Ascending aorta (tissue), 2 donors: ENCODE measurements around the gene N4BP2L1. TPM values are rescaled to one million over a fixed set of nuclear protein-coding genes. Genes with fewer than 3 reads are reported as not detected.
"Not testable (repeated sequence)": the region's sequence is repeated elsewhere in the genome, so short reads cannot be mapped to it uniquely, and the experiment has no call there.

Experiments used
- DNase-seq, 2 donors: peaks; one replicate each; pipeline ENCODE4 v3.0.0-alpha.2; 2019; ENCODE audit warnings: low spot score in 2 of 2
- H3K27ac ChIP-seq, 2 donors: fragments of 200-600 bp; sonication (generic); one replicate each; pipeline ENCODE4 v1.5.1; 2016 to 2017; ENCODE audit warnings: mild to moderate bottlenecking in 1 of 2
- H3K27me3 ChIP-seq: fragments of 200-600 bp; sonication (generic); one replicate; pipeline ENCODE4 v1.5.1; 2017
- H3K36me3 ChIP-seq, 2 donors: fragments of 200-600 bp; sonication (generic); one replicate each; pipeline ENCODE4 v1.5.1; 2016
- H3K4me1 ChIP-seq, 2 donors: fragments of 200-600 bp; sonication (generic); one replicate each; pipeline ENCODE4 v1.5.1; 2016 to 2017; ENCODE audit warnings: mild to moderate bottlenecking in 1 of 2
- H3K4me3 ChIP-seq, 2 donors: fragments of 200-600 bp; sonication (generic); one replicate each; pipeline ENCODE4 v1.5.1; 2016 to 2017; ENCODE audit warnings: mild to moderate bottlenecking in 1 of 2
- H3K9me3 ChIP-seq, 2 donors: fragments of 200-600 bp; sonication (generic); one replicate each; pipeline ENCODE4 v1.5.1; 2016
- CTCF ChIP-seq, 3 experiments: fragments of 200-600 bp in 2 of 3; fragments of 450-650 bp in 1 of 3; sonication (generic) in 2 of 3; IDR thresholded peaks; one replicate each; pipeline ENCODE4 v1.5.1; 2016 to 2019; ENCODE audit warnings: antibody characterized with exemption in 3 of 3, mild to moderate bottlenecking in 1 of 3, moderate library complexity in 1 of 3
- intact Hi-C: fragments of 100-400 bp; cut with DNase I; formaldehyde crosslinking; loops from one replicate; pipeline ENCODE4 v1.15.1; 2023
- total RNA-seq: library from RNA; depleted of rRNA; stranded (reverse); fragments of >200 nt; gene quantifications from one replicate; pipeline ENCODE4 v1.1.0, GENCODE V29; 2016

The N4BP2L1 gene
- total RNA-seq, 1 donor from 2014 or later = 27.2 TPM

GRCh38 chr13:32378012-32378411, 49.9 kb downstream of the N4BP2L1 start:
- DNase-seq = no peak
- Histone ChIP-seq H3K27me3 (no peaks in the 10 kb centered on the region), H3K4me3 (no peak overlapping the region), H3K36me3 (no peaks in the 10 kb centered on the region), H3K4me1 (no peaks in the 10 kb centered on the region), H3K9me3 (no peaks in the 10 kb centered on the region), H3K27ac (no peak overlapping the region)
- intact Hi-C loops = no loop called here
- no peak for TF ChIP-seq CTCF (IDR thresholded peaks at IDR 0.05)

- H3K9me3 ChIP-seq = no peaks in the 10 kb centered on the region
- intact Hi-C loops = no loop called here
- no peak for DNase-seq
- no peak for TF ChIP-seq CTCF (IDR thresholded peaks at IDR 0.05)
- no peak overlapping the region for H3K27ac ChIP-seq
- H3K36me3 ChIP-seq = no peaks in the 10 kb centered on the region
- H3K4me3 ChIP-seq = no peak overlapping the region
- H3K27me3 ChIP-seq = no peaks in the 10 kb centered on the region
- no peaks in the 10 kb centered on the region for H3K4me1 ChIP-seq
These were observed 51.1 kb downstream of the N4BP2L1 start for GRCh38 chr13:32376642-32377415.

- Histone ChIP-seq H3K4me3 (no peak overlapping the region), H3K4me1 (no peaks in the 10 kb centered on the region), H3K27ac (no peak overlapping the region), H3K27me3 (no peaks in the 10 kb centered on the region), H3K36me3 (no peaks in the 10 kb centered on the region), H3K9me3 (no peaks in the 10 kb centered on the region)
- TF ChIP-seq CTCF (IDR thresholded peaks at IDR 0.05) = no peak
- DNase-seq = no peak
- intact Hi-C loops = no loop called here
These were observed 57.1 kb downstream of the N4BP2L1 start for GRCh38 chr13:32370805-32371204.

GRCh38 chr13:32362574-32362973, 65.4 kb downstream of the N4BP2L1 start:
- Histone ChIP-seq H3K4me1 (no peaks in the 10 kb centered on the region), H3K9me3 (no peaks in the 10 kb centered on the region), H3K4me3 (no peak overlapping the region), H3K27ac (no peak overlapping the region), H3K36me3 (no peaks in the 10 kb centered on the region), H3K27me3 (no peaks in the 10 kb centered on the region)
- intact Hi-C loops = no loop called here
- no peak for DNase-seq
- no peak for TF ChIP-seq CTCF (IDR thresholded peaks at IDR 0.05)

- H3K27me3 ChIP-seq, H3K36me3 ChIP-seq, H3K4me3 ChIP-seq, H3K9me3 ChIP-seq, intact Hi-C loops, DNase-seq, H3K27ac ChIP-seq, H3K4me1 ChIP-seq: not testable (repeated sequence)
These were observed 72.0 kb downstream of the N4BP2L1 start for GRCh38 chr13:32355935-32356334.

- no peaks in the 10 kb centered on the region for H3K36me3 ChIP-seq
- no peak for DNase-seq
- no peaks in the 10 kb centered on the region for H3K9me3 ChIP-seq
- no peak for TF ChIP-seq CTCF (IDR thresholded peaks at IDR 0.05)
- no peak overlapping the region for H3K27ac ChIP-seq
- no peaks in the 10 kb centered on the region for H3K4me1 ChIP-seq
- H3K4me3 ChIP-seq = no peak overlapping the region
- intact Hi-C loops = no loop called here
- no peaks in the 10 kb centered on the region for H3K27me3 ChIP-seq
These were observed 73.9 kb downstream of the N4BP2L1 start for GRCh38 chr13:32354040-32354439.

GRCh38 chr13:32350839-32351441, 77.0 kb downstream of the N4BP2L1 start:
- H3K4me1 ChIP-seq, intact Hi-C loops, DNase-seq, H3K9me3 ChIP-seq, H3K27me3 ChIP-seq, H3K27ac ChIP-seq, H3K36me3 ChIP-seq, H3K4me3 ChIP-seq: not testable (repeated sequence)
